ENCODE data around the gene HERC3.
"Not testable (repeated sequence)": the region's sequence is repeated elsewhere in the genome, so short reads cannot be mapped to it uniquely, and the experiment has no call there.

HERC3 gene

DNA sequence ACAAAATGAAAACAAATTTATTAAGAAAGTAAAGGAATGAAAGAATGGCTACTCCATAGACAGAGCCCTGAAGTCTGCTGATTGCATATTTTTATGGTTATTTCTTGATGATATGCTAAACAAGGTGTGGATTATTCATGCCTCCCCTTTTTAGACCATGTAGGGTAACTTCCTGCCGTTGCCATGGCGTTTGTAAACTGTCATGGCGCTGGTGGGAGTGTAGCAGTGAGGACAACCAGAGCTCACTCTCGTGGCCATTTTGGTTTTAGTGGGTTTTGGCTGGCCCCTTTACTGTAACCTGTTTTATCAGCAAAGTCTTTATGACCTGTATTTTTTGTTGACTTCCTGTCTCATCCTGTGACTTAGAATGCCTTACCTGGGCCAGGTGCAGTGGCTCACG, 17.5 kb downstream of the HERC3 start:
- DNase-seq: not testable (repeated sequence)

DNA sequence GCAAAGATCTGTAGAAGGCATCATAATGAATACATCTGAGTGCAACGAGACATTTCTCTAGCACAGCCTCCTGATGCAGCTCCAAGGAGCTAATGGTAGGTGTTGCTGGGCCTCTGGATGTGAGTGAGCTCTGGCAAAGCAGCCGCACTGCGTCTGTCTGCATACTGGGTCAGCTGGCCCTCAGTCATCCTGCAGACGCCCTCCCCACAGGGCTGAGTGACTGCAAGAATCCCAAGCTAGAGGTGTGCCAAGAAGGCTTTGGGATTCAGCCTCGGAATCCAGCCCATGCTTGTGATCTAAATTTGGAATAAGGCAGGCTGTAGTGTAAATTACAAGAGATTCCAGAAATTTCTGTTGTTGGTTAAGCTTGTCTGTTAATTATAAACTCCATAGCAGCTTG, 18.5 kb downstream of the HERC3 start:
- DNase-seq: no peak

DNA sequence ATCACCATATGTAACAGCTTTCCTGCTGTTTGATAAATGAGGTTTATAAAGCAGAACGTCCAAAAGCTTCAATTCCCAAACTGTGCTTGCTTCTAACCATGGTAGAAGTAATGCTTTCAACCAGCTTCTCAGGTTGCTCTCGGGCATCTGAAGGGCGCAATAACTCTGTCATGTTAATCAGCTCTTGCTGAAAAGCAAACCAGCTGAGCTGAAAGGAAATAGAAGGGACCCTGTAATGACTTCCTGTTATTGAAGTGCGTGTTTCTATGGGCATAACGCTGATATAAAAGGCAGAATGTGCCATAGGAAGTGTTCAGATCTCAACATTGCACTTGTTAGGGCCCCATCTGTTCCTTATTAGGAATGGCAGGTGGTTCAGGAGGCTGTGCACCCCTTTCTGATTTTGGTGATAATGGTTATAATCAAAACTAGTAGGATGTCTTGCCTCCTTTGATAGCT, 21.2 kb downstream of the HERC3 start:
- peak; percentile 56 for DNase-seq

DNA sequence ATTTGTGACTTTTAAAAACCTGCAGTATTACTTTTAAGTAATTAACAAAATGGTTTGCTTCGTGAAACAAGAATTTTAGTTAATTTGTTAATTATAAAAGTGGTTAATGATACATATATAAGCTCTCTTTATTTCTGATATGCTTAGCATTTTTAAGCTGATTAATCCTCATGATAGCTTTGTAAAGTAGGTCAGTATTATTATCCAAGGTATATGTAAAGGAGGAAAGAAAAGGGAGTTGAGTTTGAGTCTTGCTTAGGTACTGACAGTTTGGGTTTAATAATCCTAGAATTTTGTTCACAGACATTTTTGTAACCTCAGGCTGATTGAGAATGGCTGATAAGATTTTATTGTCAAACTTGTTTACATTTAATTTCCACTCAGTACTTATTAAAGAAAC, 21.8 kb downstream of the HERC3 start:
- no peak for DNase-seq

DNA sequence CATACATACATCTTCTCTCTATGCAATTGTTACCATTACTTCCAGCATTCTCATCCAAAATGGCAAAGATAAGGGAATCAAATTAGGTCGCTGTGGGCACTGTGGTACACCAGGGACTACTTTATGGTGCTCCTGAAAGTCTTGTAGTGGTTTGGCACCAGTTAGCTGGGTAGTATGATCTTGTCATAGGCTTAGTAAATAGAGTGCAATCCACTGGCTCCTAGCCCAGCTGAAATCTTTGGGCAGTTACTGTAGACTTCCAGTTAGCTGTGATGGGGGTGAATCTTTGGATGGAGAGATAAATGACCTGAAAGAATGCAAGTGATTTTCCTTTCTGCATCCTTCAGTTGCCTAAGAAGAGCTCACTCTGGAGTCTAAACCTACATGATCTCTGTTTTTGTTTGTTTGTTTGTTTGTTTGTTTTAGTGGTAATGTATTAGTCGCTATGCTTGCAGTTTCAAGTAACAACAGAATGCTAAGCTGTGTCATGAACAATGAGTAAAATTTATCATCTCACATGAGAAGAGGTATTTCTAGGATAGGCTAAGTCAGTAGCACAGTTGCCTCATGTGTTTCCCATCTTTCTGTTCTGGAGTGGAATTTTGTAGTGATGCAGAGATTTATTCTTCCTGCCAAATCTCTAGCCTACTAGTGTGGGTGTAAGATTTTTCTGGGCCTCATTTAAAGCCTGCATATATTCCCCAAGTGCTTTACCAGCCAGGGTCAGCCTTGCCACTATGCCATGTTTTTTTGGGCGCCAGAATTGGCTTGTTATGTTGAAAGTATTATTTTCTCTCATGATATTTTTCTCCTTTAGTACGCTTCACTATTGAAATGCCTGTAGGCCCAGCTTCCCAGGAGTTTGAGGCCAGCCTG, 24.2 kb downstream of the HERC3 start:
- no peak for DNase-seq

DNA sequence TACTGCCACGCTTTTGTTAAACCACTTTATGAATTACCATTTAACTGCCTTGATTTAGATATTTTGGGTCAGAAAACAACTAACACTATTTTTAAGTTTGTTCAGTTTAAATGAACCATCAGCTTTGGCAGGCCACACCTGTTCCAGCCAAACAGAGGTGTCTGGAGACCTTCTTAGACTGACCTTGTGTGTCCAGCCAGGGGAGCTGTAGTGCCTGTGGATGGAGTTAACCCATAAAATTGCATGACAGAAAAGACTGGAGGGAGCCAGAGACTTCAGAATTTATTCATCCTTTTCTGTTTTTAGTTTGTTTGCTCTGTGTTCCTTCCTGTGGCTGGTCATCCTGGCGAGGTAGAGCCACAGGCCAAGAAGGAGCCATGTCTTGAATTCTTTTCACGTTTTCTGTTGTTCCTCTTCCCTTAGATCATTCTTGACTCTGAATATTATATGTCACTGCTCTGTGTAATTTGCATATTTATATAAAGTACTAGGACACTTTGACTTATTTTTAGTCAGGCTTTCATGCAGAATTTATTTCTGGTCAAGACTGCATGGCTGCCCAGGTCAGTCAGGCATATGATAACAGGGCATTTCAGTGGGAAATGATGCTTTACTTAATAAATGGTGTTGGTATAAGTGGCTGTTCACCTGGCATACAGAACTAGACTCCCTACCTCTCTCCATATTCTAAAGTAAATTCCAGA, 26.7 kb downstream of the HERC3 start:
- no peak for DNase-seq

DNA sequence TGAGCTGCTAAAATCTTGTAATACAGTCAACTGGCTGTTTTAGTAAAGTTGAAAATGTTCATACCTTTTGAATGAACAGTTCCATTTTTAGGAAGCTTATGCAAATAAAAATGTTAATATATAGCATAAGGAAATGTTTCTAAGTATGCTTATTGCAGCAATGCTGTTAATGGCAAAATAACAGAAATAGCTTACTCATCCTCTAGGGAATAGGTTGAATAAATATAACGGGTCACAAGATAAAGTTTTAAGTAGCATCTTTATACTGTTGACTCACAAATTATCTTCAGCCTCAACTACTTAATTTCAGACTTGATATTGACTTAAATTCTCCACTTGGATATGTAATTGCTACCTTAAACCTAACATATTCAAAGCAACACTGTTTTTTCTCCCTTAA, 27.7 kb downstream of the HERC3 start:
- no peak for DNase-seq

DNA sequence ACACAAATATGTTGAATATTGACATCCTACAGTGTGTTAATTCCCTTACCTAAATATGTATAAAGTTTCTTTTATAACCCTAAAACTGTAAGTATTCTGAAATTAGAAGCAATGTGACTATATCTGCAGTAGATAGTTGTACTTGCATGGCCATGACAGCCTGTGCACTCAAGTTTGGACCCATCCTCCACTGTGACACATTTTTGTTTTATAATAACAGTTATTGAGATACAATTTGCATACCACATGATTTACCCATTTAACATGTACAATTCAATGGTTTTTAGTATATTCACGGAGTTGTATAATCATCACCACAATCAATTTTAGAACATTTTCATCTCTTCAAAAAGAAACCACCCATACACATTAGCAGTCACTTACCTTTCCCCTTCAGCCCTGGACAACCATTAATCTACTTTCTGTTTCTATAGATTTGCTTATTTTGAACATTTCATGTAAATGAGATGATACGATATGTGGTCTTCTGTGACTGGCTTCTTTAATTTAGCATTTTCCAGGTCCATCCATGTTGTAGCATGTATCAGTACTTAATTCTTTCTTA, 29.6 kb downstream of the HERC3 start:
- no peak for DNase-seq

DNA sequence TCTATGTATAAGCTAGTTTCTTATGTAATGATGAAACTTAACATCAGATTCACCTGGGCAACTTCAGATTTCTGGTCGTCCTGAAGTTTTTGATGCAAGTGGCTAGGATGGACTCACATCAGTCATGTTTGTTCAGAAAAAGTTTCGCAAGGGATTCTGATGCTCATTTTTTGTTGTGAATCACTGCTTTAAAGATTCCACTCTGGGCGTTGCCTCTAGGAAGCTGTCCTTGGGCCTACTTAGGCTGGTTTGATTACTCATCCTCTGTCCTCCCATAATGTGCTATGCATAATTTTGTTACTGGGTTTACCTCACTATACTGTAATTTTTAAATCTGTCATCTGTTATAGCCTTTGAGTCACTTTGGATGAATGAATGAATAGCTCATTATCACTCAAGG, 30.8 kb downstream of the HERC3 start:
- DNase-seq: no peak

DNA sequence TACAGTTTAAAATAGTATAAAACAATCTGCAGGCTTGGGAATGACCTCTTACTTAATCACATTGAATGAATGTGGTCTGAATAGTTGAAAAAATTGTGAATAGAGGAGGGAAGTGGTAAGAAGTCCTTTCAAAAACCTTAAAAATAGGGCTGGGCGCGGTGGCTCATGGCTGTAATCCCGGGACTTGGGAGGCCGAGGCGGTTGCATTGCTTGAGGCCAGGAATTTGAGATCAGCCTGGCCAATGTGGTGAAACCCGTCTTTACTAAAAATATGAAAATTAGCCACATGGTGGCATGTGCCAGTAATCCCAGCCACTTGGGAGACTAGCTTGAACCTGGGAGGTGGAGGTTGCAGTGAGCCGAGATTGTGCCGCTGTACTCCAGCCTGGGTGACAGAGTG, 36.5 kb downstream of the HERC3 start:
- no peak for DNase-seq

DNA sequence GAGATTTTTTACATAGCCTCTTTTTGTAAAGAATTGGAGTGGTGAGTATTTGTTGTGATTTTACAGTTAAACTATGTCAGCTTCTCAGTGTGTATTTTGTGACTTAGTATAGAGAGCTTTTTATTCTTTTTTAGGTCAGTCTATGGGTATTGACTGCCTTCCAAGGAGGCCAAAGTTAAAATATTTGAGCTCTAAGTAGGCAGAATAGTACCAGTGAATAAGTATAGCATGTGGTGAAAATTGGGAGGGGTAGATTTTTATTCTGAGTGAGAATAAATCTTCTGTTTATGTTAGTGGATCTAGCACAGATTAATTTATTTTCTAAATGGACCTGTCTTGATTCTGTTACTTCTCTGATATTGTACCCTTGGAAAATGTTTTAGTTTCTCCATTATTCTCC, 37.5 kb downstream of the HERC3 start:
- DNase-seq: no peak

DNA sequence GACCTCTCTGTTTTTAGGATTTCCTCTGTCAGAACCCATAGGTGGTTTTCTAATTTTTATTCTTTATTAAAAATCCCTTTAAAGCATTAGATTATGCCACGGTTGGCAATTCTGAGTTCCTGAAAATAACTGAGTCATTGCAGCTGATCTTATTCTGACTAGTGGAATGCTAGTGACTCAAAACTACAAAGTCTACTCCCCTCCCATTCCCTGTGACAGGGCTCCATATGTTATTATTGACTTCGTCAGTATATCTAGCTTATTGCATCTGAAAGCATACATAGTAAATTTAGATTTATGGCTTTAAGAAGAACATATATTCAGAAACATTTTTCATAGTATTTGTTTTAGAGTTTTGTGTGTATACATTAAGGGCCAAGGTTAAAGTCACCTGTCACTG, 38.5 kb downstream of the HERC3 start:
- DNase-seq: no peak

DNA sequence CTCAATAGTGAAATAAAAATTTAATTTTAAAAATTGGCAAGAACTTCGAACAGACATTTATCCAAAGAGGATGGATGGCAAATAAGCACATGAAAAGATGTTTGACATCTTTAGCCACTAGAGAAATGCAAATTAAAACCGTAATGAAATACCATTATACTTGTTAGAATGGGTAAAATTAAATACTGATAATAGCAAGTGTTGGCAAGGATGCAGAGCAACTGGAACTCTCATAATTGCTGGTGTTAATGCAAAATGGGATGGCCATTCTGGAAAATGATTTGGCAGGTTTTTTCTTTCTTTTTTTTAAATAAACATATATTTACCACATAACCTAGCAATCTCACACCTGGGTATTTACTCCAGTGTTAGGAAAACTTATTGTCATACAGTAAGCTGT, 51.7 kb downstream of the HERC3 start:
- no peak for DNase-seq

DNA sequence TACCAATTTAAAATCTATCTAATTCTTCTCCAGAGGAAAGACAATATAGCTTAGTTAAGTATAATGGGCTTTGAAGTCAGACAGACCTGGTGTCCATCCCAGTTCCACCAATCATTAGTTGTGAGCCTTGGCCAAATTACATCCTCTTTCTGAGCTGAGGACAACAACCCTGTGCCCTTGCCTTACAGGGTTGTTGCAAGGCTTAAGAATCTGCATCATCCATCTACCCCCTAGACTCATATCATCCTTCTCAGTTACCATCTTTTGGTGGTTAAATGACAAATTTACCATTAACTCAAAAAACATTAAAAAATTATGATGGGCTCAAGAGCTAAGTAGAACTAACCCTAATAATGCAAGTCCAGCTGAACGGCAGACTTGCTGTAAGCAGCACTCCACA, 53.7 kb downstream of the HERC3 start:
- DNase-seq: no peak

DNA sequence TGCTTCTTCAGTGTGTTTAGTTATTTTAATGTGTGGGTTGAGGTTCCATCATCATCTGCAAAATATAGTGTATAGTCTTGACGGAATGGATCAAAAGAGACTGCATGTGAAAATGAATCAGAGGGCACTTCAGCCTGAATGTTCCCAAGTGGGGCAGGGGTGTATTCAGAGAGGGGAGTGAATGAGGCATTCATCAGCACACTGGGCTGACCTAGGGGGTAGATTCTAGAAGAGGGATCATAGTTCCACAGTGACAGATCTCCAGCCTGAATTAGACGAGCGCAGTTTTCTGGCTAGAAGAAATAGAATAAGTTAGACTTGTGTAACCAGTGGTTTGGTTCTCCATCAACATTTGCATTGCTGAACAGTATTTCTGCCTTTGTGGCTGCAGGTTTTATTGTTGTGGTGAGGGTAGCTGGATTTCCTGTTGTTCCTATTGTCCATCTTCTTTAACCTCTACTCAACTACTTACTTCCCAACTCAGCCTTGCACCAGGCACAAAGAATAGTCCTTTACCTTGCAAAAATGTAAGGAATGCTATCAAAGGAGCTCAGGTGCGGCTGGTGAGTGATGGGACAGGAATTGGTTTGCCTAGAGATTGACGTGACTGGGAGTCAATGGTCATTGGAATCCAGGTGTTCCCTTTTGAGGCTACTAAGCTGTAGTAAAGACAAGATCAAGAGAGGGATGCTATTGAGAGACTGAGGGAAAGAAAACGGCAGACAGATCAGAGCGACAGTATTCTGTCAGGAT, 54.4 kb downstream of the HERC3 start:
- no peak for DNase-seq

DNA sequence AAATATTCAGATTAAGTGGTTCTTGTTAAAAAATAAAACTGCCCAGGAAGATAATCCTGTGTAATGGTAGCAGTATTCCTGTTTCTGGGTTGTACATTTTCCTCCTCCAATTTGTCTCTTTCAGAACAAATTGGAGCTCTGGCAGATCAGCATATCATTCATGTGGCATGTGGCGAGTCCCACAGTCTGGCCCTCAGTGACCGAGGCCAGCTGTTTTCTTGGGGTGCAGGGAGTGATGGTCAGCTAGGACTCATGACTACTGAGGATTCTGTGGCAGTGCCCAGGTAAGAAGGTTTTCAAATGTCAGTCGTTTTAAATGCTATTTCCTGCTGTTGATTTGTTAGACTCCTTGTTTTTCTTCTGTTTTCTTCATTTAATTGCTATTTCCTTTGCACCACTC, 57.4 kb downstream of the HERC3 start:
- DNase-seq: no peak

DNA sequence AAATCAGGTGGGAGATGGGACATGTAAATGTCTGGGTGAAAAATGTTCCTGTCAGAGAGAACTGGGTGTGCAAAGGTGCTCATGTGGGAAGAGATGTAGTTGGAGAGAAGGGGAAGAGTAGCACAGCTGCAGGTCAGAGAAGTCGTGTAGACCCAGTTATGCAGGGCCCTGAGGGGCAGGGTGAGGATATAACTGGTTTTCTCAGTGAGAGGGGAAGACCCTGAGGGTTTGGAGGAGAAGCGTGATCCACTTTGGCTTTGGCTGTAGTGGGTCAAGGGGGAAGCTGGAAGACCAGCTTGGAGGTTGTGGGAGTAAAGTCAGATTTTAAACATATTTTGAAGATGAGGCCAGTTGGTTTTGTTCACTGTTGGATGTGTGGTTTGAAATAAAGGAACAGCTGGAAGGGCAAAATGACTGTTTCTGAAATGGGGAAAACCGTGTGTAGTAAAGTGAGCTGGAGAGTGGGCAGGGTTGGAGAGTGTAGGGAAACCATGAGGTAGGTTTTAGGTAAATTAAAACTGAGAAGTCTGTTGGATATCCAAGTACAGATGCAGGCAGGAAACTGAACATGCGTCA, 61.2 kb downstream of the HERC3 start:
- no peak for DNase-seq

DNA sequence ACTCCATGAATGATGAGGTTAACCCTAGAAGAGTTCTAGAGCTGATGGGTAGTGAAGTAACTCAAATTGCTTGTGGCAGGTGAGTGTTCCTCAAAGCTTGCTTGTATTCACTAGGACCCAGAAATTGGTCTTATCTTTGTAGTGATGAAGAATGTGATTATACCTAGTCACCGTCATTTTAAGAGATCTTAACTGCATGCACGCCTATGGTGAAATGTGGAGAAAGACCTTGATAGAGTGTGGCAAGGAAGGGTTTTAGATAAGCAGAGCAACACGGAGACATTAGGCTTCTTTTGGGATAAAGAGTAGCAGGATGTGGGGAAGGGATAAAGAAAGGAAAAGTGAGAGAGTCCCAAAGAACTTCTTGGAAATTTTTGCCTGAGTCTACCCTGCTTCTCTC, 62.9 kb downstream of the HERC3 start:
- DNase-seq: no peak

DNA sequence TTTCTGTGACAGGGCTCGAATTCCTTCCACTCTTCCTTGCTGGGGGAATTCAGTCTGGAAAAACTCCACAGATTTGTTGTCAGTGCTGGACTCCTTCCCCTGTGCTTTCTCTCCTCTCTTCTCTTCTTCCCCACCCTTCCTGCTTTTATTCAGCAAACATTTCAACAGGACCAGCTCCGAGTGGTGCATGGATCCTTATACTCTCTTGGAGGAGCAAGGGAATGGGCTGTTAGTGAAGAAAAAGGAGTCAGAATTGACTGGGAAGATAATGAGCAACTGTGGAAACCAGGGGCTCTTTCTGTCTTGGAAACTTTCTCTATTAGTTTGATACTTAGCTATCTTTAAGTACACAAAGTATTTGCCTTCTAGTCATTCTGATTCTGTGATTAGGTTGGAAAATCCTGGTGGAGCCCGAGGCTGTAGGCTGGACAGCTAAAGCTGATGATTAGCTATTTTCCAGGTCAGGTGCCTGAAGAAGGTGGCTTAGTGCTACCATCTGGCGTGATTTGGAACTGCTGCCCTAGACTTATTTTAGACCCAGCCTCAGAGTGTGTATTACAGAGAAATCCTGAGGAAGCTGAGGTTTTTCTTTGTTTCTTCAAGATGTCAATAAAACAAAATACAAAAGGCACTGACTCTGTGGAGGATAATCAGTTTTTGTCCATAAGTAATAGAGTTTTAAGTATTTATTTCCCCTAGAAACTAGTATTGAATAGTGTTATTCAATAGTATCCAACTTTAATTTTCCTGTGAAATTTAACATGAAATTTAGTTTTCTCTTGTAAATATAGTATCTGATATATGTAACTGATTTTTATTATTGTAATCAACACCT, 67.0 kb downstream of the HERC3 start:
- peak; percentile 24 for DNase-seq

DNA sequence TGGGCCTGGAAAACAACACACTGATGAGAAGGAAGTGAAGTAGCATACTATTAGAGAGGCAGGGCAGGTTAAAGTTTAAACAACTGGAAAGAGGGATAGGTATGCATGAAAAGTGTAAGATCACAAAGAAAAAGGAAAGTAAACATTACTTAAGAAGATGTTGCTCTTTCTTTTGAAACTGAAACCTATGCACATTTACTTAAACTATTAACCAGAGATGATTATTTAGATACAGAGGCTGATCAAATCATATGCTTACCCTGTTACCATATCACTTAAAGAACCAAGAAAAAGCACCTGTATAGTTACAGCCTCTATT, 67.6 kb downstream of the HERC3 start:
- no peak for DNase-seq

DNA sequence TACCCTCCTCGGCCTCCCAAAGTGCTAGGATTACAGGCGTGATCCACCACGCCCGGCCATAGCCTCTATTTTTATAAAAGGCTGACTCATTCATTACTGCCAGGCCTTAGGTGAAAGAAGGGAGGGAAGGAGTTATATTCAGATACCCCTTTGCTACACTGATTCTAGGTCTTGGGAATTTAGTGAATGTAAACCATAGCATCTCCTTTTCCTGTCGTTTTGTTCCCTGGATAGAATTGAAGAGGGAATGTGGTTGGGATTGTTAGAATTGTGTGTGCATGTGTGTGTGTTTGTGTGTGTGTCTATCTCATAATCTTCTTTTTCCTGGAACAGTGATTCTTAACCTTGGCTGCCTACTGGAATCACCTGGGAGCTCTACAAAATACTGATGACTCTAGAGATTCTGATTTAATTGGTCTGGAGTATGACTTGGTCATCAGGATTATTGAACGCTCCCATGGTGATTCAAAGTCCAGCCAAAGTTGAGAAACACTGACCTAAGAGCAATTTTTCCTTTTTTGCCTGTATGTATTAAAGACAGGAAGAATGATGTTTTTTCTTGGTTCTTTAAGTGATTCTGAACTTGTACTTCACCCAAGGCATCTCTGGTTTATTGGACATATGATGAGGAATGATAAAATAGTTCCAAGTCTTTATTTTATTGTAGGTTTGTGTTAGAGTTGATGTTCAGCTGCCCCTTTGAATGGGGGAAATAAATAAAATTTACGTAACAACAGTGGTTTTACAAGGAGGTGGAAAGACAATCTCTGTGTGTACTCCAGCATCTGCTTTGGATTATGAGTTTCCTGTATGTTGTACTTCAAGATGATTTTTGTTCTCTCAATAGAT, 68.4 kb downstream of the HERC3 start:
- DNase-seq: no peak
